Body of pancreas (tissue), 4 donors: ENCODE measurements around the gene ZNF774.

Experiments used
- POLR2A ChIP-seq, 3 donors: fragments of 450-650 bp; IDR thresholded peaks; one replicate each; pipeline ENCODE4 v1.6.1; 2016; ENCODE audit warnings: antibody characterized with exemption in 3 of 3, mild to moderate bottlenecking in 2 of 3
- TF ChIP-seq, protein P1 (sequence below), 7 experiments: fragments of 450-650 bp in 4 of 7; fragments of 200-600 bp in 3 of 7; sonication (generic) in 3 of 7; IDR thresholded peaks; one replicate each; pipeline ENCODE4 v1.5.1; 2016 to 2019; ENCODE audit warnings: antibody characterized with exemption in 7 of 7

DNA sequence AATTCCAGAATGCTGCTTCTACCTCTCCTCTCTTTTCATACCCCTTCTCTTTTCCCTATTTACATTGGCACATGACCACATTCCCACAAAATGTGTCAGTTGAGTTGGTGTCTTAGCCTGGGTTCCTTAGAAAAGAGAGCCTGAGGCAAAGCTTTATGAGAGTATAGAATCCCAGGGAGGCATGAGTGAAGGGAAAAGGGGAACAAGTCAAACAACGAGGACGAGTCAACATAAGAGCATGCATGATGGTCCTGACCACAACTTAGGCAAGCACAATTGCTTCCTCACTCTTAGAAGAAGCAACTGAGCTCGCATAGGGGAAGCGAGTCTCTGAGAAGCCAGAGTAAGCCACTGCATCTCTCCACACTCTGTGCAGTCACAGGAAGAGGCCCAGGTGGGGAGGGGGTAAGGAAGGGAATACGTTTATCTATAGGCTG is 15.4 kb upstream of the ZNF774 start:
- TF ChIP-seq, protein P1, sequence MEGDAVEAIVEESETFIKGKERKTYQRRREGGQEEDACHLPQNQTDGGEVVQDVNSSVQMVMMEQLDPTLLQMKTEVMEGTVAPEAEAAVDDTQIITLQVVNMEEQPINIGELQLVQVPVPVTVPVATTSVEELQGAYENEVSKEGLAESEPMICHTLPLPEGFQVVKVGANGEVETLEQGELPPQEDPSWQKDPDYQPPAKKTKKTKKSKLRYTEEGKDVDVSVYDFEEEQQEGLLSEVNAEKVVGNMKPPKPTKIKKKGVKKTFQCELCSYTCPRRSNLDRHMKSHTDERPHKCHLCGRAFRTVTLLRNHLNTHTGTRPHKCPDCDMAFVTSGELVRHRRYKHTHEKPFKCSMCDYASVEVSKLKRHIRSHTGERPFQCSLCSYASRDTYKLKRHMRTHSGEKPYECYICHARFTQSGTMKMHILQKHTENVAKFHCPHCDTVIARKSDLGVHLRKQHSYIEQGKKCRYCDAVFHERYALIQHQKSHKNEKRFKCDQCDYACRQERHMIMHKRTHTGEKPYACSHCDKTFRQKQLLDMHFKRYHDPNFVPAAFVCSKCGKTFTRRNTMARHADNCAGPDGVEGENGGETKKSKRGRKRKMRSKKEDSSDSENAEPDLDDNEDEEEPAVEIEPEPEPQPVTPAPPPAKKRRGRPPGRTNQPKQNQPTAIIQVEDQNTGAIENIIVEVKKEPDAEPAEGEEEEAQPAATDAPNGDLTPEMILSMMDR (IDR thresholded peaks at IDR 0.05) = no peak
- TF ChIP-seq POLR2A (IDR thresholded peaks at IDR 0.05) = no peak
